Urothelium cell line (cell line): ENCODE data around the gene SLCO2A1.

Source experiments
- DNase-seq: peaks from one replicate; pipeline ENCODE4 v3.0.0; 2011; ENCODE audit warnings: low spot score, mixed read lengths
- FAIRE-seq: peaks from 2 replicates; lab custom pipeline; 2011; peaks lifted over from hg19 to GRCh38; lab: Jason Lieb, UNC

SLCO2A1 gene

DNA sequence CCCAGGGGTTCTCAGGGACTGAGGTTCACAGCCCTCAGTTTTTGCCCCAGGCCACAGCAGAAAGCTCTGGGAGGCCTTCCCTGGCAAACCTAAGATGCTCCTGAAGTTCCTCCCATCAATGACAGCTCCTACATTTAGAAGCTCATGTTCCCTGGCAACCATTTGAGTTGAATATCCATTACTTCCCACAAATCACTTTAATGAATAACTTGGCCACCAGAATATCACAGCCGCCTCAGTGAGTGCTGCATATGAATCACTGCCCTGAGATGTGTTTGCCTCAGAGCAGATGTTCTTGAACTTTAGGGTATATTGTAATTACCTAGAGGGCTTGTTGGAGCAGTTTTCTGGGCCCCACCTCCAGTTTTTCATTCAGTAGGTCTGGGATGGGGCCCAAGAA, 27.4 kb downstream of the SLCO2A1 start:
- FAIRE-seq, result no peak
- no peak for DNase-seq

DNA sequence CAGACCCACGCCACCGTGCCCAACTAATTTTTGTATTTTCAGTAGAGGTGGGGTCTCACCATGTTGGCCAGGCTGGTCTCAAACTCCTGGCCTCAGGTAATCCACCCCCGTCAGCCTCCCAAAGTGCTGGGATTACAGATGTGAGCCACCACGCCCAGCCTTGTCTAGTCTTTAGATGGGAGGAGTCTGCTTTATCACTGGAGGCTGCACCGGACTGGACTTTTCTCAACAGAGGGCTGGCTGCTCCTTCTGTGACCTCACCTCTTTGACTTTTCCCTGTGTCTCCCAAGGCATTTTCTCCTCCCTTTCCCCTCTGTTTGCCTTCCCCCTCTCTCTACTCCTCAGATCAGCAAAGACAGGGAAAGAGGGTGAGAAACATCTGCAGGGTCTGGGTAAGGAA, 28.5 kb downstream of the SLCO2A1 start:
- no peak for FAIRE-seq
- no peak for DNase-seq

DNA sequence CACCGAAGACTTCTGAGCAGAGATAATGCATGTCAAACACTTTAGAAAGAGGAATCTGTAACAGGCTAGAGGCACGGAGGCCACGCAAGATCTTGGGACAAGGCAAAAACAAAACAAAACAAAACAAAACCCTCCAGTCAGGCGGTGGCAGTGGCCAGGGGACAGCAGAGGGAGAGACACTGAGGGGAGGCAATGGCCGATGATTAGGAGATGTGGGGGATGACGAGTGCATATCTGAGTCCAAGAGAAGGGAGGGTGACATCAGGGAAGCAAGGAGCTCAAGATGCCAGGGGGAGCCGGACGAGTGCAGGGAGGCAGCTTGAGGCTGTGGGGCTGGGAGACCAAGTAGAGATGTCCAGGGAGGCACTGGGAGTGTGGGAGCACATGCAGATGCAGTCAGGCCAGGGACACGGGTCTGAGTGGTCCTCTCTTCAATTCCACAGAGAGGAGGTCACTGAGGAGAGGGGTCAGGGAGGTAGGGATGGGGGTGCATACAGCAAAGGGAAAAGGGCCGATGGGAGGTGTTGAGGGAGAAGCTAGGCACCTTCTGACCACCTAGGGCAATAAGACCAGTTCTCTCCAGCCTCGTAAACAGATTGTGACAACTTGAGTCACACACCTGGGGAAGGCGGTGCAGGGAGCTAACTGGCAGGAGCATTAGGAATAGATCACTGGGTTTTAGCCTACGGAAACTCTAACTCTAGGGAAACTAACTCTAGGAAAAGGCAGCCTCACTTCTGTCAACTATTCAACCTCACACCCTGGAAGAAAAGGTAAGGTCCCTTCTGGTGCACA, 29.6 kb downstream of the SLCO2A1 start:
- FAIRE-seq (no peak), DNase-seq (no peak)

DNA sequence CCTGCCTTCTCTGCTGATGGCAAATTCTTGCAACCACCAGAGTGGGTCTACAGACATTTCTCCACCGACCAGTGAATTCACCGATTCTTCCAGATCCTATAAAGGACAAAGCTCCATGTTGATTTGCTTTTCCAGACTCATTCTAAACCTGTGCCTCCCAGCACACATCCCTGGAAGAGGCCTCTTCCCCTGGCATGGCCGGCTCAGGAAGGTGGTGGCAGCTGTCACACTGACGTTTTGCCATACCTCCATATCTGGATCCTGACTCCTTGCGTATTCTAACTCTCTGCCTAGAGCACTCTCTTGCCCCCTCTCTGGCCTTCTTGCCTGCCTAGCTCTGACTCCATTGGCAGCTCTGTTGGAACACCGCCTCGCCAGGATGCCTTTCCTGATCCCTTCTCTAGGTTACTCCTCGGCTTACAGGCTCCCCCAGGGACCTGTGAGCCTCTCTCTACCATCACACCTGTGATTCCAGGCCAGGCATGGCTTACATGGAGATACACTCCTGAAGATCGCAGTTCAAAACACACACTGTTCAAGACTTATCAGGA, 31.0 kb downstream of the SLCO2A1 start:
- FAIRE-seq, result no peak

DNA sequence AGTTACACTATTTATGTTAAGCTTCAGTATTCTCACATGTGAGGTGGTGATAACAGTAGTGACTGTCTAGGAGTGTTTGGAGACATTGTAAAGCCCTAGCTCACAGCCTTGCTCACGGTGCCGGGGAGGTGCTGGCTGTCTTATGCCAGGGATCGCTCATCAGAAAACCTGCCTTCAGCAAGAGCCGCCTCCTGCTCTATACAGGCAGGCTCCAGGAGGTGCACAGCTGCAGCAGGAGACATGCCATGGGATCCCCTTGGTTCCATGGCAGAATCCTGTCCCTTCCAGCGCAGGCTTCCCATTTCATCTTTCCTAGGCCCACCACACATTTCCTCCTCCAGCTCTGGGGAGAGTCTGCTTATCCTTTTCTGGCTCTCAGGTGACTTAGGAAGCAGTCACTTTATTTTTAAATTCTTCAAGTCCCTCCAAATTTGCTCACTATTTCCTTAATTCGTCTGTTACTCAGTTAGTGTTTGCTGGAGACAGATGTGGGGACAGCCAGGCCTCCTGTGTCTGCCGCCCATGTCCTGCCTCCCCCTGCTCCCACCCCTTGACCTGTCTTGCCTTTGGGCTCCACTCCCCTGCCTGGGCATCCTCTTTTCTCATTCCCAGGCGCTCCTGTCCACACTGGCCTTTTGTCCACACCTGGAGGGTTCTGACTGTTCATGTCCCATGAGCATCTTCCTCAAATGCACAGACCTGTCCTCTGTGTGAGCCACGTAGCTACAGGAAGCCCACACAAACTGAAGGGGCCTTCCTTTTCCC, 31.7 kb downstream of the SLCO2A1 start:
- DNase-seq (no peak), FAIRE-seq (no peak)

More for the DNA sequence above, 31.0 kb downstream of the SLCO2A1 start:
- DNase-seq, result no peak

DNA sequence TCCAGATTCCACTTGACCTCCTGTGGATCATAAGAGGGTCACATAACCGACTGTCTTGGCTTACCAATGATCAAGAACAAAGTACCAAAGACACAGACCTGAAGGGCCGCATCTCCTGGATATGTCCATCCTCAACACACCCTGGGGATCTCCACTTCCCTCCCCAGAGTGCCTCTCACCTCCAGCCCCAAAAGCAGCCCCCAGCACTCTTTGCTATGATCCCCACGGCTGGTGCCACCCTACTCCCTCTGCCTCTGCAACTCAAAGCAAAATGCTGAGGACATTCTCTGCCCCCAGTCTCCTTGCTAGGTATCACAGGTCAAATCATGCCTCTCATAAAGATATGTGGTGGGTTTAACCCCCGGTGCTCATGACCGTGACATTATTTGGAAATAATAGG, 32.7 kb downstream of the SLCO2A1 start:
- FAIRE-seq, result no peak

DNA sequence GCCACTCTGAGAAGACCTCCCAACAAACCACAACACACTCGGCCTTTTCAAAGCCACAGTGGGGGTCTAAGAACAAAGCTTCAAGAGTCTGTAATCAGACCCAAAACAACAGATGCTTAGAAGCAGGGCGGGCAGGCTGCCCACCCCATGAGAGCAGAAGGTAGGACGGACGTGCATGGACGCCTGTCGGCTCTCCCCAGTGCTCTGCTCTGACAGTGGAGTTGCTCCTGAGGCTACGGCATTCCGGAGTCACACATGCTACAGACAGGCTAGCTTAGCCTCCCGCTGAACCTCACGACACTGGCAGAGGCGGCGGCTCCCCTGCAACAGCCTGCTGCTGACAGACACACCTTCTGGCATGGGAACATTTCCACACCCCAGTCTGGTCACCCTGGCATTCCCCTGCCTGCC, 33.5 kb downstream of the SLCO2A1 start:
- no peak for DNase-seq
- FAIRE-seq, result no peak

More for the DNA sequence above, 32.7 kb downstream of the SLCO2A1 start:
- no peak for DNase-seq

DNA sequence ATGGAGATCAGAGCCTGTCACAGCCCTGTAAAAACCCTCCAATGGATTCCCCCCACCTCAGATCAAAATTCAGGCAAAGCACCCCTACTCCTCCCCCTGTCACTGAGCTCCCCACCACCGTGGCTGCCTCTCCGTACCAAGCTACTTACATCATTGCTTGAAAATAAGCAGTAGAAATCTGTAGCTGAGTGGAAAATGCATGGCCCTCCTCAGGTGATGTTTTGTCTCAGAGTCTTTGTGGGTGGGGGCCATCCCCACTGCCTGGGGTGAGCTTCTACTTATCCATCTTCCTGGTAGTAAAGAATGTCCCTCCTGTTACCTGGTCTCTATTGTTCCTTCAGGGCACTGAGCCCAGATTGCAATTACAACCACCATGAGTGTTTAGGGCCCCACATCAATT, 34.5 kb downstream of the SLCO2A1 start:
- no peak for DNase-seq
- FAIRE-seq, result no peak

DNA sequence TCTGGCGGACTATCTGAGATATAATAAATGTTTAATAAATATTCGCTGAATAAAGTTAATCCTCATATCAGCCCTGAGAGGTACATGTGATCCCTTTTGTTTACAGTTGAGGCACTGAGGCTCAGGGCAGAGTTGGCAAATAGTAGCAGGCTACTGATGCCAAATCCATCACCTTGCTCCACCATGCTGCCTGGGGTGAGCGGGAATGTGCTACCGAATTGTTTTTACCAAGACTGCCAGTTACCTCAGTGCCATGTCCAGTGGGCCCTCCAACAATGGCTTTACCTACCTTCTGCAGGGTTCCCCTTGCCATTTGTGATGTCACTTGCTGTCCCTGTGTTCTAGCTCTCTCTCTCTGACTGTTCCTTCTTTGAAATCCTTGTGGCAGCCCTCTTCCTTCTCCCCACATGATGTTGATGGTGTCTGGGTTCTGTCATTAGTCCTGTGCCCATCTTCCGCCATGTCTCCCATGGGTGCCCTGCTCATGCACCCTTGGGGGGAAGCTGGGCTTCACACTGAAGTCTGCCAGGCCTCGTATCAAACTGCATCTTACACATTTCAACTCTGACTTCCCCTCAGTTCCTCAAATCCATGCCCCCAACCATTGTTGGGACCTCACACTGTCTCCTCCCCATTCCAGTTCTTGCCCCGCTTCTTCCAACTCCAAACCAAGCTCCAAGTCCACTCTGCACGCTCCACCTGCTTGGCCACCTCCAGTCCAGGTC, 35.4 kb downstream of the SLCO2A1 start:
- DNase-seq (no peak), FAIRE-seq (no peak)

DNA sequence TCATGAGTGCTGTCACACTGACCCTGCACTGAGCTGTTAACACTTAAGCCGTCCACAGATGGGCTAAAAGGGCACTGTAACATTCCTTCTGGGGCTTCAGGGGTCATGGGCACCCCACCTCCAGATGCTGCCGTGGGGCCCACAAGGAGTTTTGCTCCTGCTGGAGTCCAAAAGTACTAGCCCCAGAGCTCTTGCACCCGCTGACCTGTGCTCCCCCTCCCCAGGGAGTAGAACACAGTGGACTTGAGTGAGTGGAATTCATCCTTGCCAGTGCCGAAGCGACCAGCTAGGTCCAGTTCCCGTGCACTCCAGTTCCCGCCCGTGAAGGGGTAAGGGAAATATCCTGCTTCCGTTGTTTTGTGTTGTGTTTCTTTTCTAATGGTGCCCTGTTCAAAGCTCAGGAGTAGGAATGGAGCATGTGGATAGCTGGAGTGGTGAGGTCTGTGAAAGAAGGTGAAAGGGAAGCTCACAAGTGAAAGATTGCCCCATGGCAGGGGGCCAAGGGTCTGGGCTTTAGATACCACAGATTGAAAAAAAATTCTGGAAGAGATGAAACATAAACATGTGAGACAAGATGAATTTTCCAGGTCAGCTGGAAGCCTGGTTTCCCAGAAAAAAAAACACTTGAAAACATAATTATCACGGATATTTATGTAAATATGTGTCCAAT, 36.6 kb downstream of the SLCO2A1 start:
- no peak for FAIRE-seq
- DNase-seq, result no peak

DNA sequence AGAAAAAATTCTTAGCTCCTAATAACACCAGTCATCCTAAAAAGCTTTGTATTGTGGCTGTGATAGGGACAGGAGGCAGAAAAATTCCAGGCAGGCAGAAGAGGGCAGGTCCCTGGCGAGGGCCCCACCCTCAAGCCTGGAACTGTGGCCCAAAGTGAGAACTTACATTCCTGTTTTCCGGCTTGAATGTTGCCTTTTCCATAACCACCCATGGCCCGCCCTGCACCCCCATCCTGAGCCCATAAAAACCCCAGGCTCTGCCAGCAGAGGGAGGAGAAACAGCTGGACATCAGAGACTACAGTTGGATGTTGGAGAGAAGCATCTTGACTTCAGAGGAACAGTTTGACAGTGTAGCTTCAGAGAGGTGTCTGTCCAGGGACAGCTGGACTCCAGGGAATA, 37.3 kb downstream of the SLCO2A1 start:
- FAIRE-seq (no peak), DNase-seq (no peak)

DNA sequence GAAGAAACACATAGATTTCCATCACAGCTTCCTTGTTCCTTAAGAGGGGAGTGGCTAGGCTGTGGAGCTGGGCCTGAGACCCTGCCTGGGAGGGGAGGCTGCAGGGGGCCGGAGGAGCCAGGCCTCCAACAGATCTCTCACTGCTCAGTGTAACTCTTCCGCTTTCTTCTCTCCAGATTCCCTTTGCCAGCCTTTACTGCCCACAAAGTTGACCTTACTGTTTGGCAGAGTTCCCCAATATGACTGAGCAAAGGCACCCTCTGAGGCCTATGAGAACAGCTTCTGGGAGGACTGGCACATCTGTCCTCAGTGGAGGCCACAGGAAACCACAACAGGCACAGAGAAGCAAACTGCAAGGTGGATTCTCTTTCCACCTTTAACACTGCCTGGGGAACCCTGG, 38.1 kb downstream of the SLCO2A1 start:
- DNase-seq (no peak), FAIRE-seq (no peak)

DNA sequence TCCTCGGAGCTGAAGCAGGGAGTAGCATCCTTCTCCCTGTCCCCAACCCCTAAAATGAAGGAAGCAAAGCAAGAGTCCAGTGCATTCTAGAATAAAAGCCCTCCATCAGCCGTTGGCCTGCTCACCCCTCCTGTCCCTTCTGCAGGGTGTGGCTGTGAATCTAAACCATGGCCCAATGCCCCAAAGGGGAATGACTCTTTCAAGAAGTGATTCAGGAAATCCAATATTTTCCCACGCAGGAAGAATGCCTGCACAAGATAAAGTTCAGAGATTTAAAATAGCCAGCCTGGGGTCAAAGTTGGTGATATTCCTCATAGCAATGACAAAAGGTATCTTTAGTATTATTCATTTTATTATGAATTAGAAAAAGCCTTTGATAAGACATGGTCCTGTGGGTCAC, 38.5 kb downstream of the SLCO2A1 start:
- DNase-seq, result no peak
- FAIRE-seq, result no peak

DNA sequence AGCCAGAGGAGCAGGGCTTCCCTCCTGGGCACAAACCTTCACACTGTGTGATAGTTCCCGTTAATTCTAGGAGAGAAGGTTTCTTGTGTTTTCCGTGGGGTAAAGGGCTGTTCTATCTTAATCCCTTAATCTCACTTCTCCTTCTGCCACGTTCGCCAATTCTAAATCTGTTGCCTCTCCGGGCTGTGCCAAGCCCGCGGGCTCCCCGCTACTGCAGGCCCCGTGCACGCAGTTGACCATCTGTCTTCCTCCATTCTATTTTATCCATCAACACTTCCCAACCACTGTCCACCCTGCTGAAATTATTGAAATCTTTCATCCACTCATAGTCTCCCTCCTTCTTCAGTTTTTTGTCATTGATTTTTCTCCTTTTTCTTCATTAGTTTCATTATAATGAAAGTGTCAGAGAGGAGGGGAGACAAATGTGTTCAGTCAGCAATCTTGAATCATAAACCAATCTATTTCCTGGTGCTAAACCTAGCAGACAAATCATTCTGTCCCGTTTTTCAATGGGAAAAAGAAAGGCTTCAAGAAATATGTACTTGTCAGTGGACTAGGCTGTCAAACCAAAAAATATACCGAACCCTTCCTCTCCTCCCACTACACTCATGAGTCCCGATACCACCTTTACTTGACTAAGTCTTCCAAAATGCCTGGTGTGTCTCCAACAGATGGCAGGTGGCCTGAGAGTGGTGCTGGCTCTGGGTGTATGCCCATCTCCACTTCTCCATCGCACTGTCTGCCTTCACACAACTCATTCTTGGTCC, 39.6 kb downstream of the SLCO2A1 start:
- DNase-seq (no peak), FAIRE-seq (no peak)

DNA sequence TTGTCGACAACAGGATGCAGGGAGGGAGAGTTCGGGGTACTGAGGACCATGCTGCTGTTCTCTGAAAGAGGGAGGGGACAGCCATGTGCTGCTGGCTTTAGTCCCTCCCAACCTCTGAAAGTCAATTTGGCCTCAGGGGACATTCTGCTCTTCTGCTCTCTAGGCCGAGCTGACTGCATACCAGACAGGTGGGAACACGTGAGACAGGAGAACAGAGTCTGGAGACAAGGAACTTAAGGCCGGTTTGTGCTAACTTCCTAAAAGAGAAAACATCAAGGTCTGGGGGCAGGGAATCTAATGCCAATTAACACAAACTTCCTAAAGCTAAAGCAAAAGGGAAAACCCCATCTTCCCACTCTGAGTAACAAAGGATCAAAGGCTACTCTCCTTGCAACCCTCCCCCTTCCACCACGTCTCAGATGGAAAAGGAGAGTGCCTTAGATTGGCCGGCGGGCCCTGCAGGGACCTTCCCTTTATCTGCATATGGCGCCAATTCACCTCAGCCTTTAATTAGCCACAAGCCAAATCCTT, 41.0 kb downstream of the SLCO2A1 start:
- FAIRE-seq (no peak), DNase-seq (no peak)

DNA sequence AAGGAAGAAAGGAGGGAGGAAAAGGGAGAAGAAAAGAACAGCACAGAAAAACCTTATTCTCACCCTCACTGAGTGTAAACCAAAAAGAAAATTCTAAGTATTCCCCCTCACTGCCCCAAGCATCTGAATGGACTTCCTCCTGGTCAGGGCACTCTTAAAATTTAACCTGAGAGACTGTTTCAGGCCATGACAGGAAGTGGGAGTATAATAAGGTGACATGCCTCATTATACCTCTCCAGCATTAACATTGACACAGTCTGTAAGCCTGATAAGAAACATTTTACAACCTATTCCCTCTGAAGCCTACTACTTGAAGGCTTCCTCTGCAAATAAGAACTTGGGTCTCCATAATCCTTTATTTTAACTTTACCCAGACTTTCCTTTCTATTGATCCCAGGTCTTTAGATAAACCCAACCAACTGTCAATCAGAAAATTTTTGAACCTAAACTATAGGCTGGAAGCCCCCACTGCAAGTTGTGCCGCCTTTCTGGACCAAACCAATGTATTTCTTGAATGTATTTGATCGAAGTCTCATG, 41.7 kb downstream of the SLCO2A1 start:
- no peak for FAIRE-seq
- DNase-seq, result no peak

DNA sequence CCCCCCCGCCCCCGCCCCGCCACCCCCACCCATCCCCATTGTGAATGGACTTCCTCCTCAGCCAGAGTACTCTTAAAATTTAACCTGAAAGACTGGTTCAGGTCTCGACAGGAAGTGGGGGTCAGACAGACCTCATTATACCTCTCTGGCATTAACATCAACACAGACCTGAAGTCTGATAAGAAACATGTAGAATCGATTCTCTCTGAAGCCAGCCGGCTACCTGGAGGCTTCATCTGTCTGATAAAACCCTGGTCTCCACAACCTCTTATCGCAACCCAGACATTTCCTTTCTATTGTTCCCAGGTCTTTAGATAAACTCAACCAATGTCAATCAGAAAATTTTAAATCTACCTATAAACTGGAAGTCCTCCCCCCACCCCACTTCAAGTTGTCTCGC, 42.6 kb downstream of the SLCO2A1 start:
- DNase-seq (no peak), FAIRE-seq (no peak)

DNA sequence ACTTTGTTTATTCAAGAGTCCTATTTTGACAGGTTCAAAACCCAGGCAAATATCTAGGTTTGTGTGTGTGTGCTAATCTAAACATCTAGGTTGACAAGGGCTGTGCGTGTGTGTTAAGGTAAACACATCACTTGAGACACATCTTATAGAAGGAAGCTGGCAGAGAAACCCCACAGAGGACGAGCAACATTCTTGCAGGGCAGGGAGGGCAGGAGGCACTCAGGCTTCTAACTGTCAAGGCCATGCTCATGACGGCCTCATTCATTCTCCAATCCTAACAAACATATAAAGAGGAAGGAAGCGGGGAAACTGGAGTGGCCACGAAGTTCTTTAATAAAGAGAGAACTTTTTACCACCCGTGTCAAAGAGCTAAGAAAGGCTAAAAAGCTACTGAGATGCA, 43.4 kb downstream of the SLCO2A1 start:
- FAIRE-seq, result no peak

DNA sequence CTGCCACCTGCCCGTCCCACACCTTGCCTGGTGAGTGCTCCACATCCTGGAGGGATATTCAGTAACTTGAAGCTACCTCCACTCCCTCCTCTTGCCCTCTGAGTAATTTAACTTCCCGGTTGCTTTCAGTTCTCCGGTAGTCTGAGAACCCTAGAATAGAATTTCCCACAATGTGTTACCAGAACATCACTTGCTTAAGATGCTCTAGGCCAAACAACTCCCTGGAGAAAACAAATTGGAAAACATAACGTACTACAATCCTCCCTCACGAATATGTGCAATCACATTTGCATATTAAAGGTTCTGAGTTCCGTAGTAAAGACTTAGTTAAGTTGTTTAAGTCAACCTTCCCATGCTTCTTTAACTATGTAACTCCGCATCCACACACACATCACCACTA, 44.8 kb downstream of the SLCO2A1 start:
- DNase-seq (no peak), FAIRE-seq (no peak)

More for the DNA sequence above, 43.4 kb downstream of the SLCO2A1 start:
- no peak for DNase-seq
